ENCODE results near the gene TNFAIP8. TPM values are rescaled to one million over a fixed set of nuclear protein-coding genes. Genes with fewer than 3 reads are reported as not detected.
A peak's percentile ranks its signal among the peaks of the same experiment; 100 is the strongest.

TNFAIP8 gene
- total and polyA plus RNA-seq, 9 of the 15 experiments (the other 6 are each of a cell fraction or from before 2014, with no cell fraction given), result 29.9 to 52.2 (median 44.8) TPM

- TF ChIP-seq MTA3 (IDR thresholded peaks at IDR 0.05; ENCODE audit: borderline replicate concordance) (peak; percentile 96), MLLT1 (IDR thresholded peaks at IDR 0.05) (peak in 1 of 2 experiments; percentile 85; a peak in 2 of 4 replicates), FOSL1 (tag; conservative IDR thresholded peaks at IDR 0.05) (peak; percentile 80), ZBTB8A (IDR thresholded peaks at IDR 0.05; ENCODE audit: partially characterized antibody) (no peak), MYBL2 (IDR thresholded peaks at IDR 0.05; ENCODE audit: low read depth) (no peak), MYBL2 (CRISPR knock-in tag; IDR thresholded peaks at IDR 0.05; ENCODE audit: borderline replicate concordance) (no peak), ZMIZ1 (IDR thresholded peaks at IDR 0.05; ENCODE audit: low read depth in 2 of 2, low read length in 2 of 2) (peak in 1 of 2 experiments; percentile 92; a peak in 2 of 4 replicates), TCF7 (IDR thresholded peaks at IDR 0.05; ENCODE audit: borderline replicate concordance) (peak; percentile 63; the same call in 1 of the 2 replicates), FOXA3 (CRISPR knock-in tag; conservative IDR thresholded peaks at IDR 0.05 in 1 of 2, IDR thresholded peaks at IDR 0.05 in 1 of 2) (peak in 1 of 2 experiments; percentile 69; a peak in 2 of 4 replicates), ELF4 (CRISPR knock-in tag; IDR thresholded peaks at IDR 0.05) (peak; percentile 98), CREB3L1 (IDR thresholded peaks at IDR 0.05; ENCODE audit: borderline replicate concordance, low read depth) (peak; percentile 78), ZNF274 (IDR thresholded peaks at IDR 0.05; ENCODE audit: borderline replicate concordance, low read depth, low read length) (no peak; the same call in 1 of the 2 replicates), PTRF (tag; IDR thresholded peaks at IDR 0.05) (no peak), GTF2E2 (tag; IDR thresholded peaks at IDR 0.05) (peak; percentile 84), SPI1 (IDR thresholded peaks at IDR 0.05; ENCODE audit: borderline replicate concordance, low read depth, low read length) (peak; percentile 76), MCM7 (IDR thresholded peaks at IDR 0.05) (no peak), HDGF (IDR thresholded peaks at IDR 0.05) (0 out of 2 replicates have a peak, but pooled peaks have one; percentile 19), HMG20B (CRISPR knock-in tag; IDR thresholded peaks at IDR 0.05) (no peak)
- TF ChIP-seq, protein P1, sequence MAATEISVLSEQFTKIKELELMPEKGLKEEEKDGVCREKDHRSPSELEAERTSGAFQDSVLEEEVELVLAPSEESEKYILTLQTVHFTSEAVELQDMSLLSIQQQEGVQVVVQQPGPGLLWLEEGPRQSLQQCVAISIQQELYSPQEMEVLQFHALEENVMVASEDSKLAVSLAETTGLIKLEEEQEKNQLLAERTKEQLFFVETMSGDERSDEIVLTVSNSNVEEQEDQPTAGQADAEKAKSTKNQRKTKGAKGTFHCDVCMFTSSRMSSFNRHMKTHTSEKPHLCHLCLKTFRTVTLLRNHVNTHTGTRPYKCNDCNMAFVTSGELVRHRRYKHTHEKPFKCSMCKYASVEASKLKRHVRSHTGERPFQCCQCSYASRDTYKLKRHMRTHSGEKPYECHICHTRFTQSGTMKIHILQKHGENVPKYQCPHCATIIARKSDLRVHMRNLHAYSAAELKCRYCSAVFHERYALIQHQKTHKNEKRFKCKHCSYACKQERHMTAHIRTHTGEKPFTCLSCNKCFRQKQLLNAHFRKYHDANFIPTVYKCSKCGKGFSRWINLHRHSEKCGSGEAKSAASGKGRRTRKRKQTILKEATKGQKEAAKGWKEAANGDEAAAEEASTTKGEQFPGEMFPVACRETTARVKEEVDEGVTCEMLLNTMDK (IDR thresholded peaks at IDR 0.05; ENCODE audit: borderline replicate concordance, insufficient read depth, low read depth, low read length, poor library complexity, severe bottlenecking), result no peak
Observed at GRCh38 chr5:119330367-119331183, 25.2 kb upstream of the TNFAIP8 start (continued).
